Osteoblast (primary cell): ENCODE data around the gene GSDMA. TPM values are rescaled to one million over a fixed set of nuclear protein-coding genes. Genes with fewer than 3 reads are reported as not detected.
"Not testable (repeated sequence)": the region's sequence is repeated elsewhere in the genome, so short reads cannot be mapped to it uniquely, and the experiment has no call there.

Experiments
- DNase-seq: peaks from one replicate; pipeline ENCODE4 v3.0.0; 2011; ENCODE audit warnings: low spot score, mixed read lengths; ENCODE audit not compliant: insufficient read length; ENCODE audit errors: missing footprints
- H2AFZ ChIP-seq: 2 replicates; pipeline ENCODE4 v1.6.0; 2011; ENCODE audit warnings: mild to moderate bottlenecking, low read length
- H3K27ac ChIP-seq: 2 replicates; pipeline ENCODE4 v1.5.1; 2011; ENCODE audit warnings: mild to moderate bottlenecking, low read depth, low read length, moderate library complexity
- H3K27me3 ChIP-seq: 2 replicates; pipeline ENCODE4 v1.6.0; 2012; ENCODE audit warnings: mild to moderate bottlenecking, control low read depth, inconsistent platforms, low read length, moderate library complexity; ENCODE audit not compliant: insufficient read depth
- H3K36me3 ChIP-seq: 2 replicates; pipeline ENCODE4 v1.5.1; 2011; ENCODE audit warnings: mild to moderate bottlenecking, low read length, control low read depth, moderate library complexity; ENCODE audit not compliant: insufficient read depth
- H3K4me1 ChIP-seq: 2 replicates; pipeline ENCODE4 v1.5.1; 2011; ENCODE audit warnings: mild to moderate bottlenecking, low read length, control low read depth, moderate library complexity; ENCODE audit not compliant: insufficient read depth
- H3K4me2 ChIP-seq: 2 replicates; pipeline ENCODE4 v1.6.0; 2011; ENCODE audit warnings: mild to moderate bottlenecking, low read length; ENCODE audit not compliant: insufficient read depth
- H3K4me3 ChIP-seq: fragments of 200-600 bp; sonication (generic); 3 replicates; pipeline ENCODE4 v1.5.1; 2012; ENCODE audit warnings: mild to moderate bottlenecking, low read length, inconsistent platforms; ENCODE audit not compliant: insufficient read depth
- H3K79me2 ChIP-seq: 2 replicates; pipeline ENCODE4 v1.6.0; 2012; ENCODE audit warnings: mild to moderate bottlenecking, low read length, control low read depth, inconsistent platforms; ENCODE audit not compliant: insufficient read depth
- H3K9me3 ChIP-seq: 2 replicates; pipeline ENCODE4 v1.5.1; 2011; ENCODE audit warnings: low read depth, low read length, control low read depth
- H4K20me1 ChIP-seq: 2 replicates; pipeline ENCODE4 v1.6.0; 2012; ENCODE audit warnings: mild to moderate bottlenecking, low read length, control low read depth; ENCODE audit not compliant: insufficient read depth
- total RNA-seq: library from RNA; depleted of rRNA; stranded (reverse); fragments of >200 nt; gene quantifications from 2 replicates; pipeline ENCODE4 v1.2.3, GENCODE V29; 2012
- TF ChIP-seq, protein P1 (sequence below): IDR thresholded peaks from 2 replicates; pipeline ENCODE4 v1.5.1; 2011; ENCODE audit warnings: mild to moderate bottlenecking, low read depth, low read length, moderate library complexity; ENCODE audit errors: extremely low read depth

GSDMA gene
- total RNA-seq, 1 donor, result under 0.01 TPM

DNA sequence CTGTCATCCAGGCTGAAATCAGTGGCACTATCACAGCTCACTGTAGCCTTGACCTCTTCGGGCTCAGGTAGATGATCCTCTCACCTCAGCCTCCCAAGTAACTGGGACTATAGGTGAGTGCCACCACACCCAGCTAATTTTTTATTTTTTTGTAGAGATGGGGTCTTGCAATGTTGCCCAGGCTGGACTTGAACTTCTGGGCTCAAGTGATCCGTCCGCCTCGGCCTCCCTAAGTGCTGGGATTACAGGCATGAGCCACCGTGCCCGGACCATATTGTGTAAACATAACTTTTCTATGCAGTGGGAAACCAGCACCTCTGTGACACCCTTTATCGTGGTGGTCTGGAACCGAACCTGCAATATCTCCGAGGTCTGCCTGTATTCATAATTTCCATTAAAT lies 41.3 kb downstream of the GSDMA start:
- no peaks in the 10 kb centered on the region for H3K27me3 ChIP-seq
- no peaks in the 10 kb centered on the region for H3K36me3 ChIP-seq
- DNase-seq, result no peak
- H2AFZ ChIP-seq, result no peak overlapping the region
- no peak overlapping the region for H3K4me3 ChIP-seq
- no peaks in the 10 kb centered on the region for H4K20me1 ChIP-seq
- no peak overlapping the region for H3K27ac ChIP-seq
- no peaks in the 10 kb centered on the region for H3K4me1 ChIP-seq
- no peaks in the 10 kb centered on the region for H3K79me2 ChIP-seq
- no peaks in the 10 kb centered on the region for H3K9me3 ChIP-seq
- TF ChIP-seq, protein P1, sequence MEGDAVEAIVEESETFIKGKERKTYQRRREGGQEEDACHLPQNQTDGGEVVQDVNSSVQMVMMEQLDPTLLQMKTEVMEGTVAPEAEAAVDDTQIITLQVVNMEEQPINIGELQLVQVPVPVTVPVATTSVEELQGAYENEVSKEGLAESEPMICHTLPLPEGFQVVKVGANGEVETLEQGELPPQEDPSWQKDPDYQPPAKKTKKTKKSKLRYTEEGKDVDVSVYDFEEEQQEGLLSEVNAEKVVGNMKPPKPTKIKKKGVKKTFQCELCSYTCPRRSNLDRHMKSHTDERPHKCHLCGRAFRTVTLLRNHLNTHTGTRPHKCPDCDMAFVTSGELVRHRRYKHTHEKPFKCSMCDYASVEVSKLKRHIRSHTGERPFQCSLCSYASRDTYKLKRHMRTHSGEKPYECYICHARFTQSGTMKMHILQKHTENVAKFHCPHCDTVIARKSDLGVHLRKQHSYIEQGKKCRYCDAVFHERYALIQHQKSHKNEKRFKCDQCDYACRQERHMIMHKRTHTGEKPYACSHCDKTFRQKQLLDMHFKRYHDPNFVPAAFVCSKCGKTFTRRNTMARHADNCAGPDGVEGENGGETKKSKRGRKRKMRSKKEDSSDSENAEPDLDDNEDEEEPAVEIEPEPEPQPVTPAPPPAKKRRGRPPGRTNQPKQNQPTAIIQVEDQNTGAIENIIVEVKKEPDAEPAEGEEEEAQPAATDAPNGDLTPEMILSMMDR, result no peak
- H3K4me2 ChIP-seq, result no peak overlapping the region

DNA sequence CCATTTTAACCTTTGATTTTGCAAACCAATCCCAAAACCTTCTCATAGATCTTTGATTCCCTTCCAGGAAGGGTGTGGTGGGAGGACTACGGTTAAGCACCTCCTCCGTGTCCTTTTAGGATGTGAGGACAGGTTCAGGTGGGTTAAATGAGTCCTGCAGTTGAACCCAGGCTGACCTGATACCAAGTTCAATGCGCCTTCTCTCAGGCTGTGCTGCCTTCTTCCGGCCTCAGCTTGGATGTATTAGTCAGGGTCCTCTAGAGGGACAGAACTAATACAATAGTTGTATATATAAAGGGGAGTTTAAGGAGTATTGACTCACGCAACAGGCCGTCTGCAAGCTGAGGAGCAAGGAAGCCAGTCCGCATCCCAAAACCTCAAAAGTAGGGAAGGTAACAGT lies 41.9 kb downstream of the GSDMA start:
- Histone ChIP-seq H3K4me1 (no peaks in the 10 kb centered on the region), H3K79me2 (no peaks in the 10 kb centered on the region), H3K4me2 (no peak overlapping the region), H3K4me3 (no peak overlapping the region), H3K27me3 (no peaks in the 10 kb centered on the region), H3K27ac (no peak overlapping the region), H2AFZ (no peak overlapping the region), H4K20me1 (no peaks in the 10 kb centered on the region), H3K36me3 (no peaks in the 10 kb centered on the region), H3K9me3 (no peaks in the 10 kb centered on the region)
- TF ChIP-seq, protein P1, result no peak
- DNase-seq, result no peak

DNA sequence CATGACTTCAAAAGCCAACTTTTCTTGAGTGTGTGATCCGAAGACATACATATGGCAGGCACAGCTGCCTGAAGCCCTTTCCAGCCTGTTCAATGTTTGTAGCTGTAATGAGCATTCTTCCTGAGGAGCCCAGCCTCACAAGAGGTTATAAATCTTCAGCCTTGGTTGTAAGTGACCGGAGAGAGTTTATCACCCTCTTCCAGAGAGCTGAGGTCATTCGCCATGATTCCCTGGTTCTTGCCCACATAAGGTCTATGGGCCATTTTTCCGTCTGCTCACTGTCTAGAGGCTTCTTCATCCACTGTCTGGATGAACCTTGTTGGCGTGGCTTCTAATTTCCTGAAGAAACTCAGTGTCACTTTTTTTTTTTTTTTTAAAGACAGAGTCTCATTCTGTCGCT lies 42.7 kb downstream of the GSDMA start:
- Histone ChIP-seq H4K20me1 (no peaks in the 10 kb centered on the region), H3K4me1 (no peaks in the 10 kb centered on the region), H2AFZ (no peak overlapping the region), H3K4me3 (no peak overlapping the region), H3K79me2 (no peaks in the 10 kb centered on the region), H3K4me2 (no peak overlapping the region), H3K27ac (no peak overlapping the region), H3K27me3 (no peaks in the 10 kb centered on the region), H3K36me3 (no peaks in the 10 kb centered on the region), H3K9me3 (no peaks in the 10 kb centered on the region)
- TF ChIP-seq, protein P1, result no peak
- DNase-seq, result no peak

DNA sequence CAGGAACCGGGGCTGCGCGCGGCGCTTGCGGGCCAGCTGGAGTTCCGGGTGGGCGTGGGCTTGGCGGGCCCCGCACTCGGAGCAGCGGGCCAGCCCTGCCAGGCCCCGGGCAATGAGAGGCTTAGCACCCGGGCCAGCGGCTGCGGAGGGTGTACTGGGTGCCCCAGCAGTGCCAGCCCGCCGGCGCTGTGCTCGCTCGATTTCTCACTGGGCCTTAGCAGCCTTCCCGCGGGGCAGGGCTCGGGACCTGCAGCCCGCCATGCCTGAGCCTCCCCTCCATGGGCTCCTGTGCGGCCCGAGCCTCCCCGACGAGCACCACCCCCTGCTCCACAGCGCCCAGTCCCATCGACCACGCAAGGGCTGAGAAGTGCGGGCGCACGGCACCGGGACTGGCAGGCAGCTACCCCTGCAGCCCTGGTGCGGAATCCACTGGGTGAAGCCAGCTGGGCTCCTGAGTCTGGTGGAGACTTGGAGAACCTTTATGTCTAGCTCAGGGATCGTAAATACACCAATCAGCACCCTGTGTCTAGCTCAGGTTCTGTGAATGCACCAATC lies 48.2 kb downstream of the GSDMA start:
- not testable (repeated sequence) for H3K36me3 ChIP-seq, H4K20me1 ChIP-seq, H3K4me2 ChIP-seq, H3K27me3 ChIP-seq, H3K4me1 ChIP-seq, H3K79me2 ChIP-seq, H3K4me3 ChIP-seq, H3K27ac ChIP-seq, DNase-seq, H3K9me3 ChIP-seq, H2AFZ ChIP-seq

DNA sequence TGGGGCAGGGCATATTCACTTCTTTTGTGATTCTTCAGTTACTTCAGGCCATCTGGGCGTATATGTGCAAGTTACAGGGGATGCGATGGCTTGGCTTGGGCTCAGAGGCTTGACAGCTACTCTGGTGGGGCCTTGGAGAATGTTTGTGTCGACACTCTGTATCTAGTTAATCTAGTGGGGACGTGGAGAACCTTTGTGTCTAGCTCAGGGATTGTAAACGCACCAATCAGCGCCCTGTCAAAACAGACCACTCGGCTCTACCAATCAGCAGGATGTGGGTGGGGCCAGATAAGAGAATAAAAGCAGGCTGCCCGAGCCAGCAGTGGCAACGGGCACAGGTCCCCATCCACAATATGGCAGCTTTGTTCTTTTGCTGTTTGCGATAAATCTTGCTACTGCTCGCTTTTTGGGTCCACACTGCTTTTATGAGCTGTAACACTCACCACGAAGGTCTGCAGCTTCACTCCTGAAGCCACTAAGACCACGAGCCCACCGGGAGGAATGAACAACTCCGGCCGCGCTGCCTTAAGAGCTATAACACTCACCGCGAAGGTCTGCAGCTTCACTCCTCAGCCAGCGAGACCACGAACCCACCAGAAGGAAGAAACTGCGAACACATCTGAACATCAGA lies 49.3 kb downstream of the GSDMA start:
- not testable (repeated sequence) for DNase-seq, H3K27ac ChIP-seq, H3K4me3 ChIP-seq, H3K79me2 ChIP-seq, H3K4me2 ChIP-seq, H3K27me3 ChIP-seq, H2AFZ ChIP-seq, H3K9me3 ChIP-seq, H3K4me1 ChIP-seq, H3K36me3 ChIP-seq, H4K20me1 ChIP-seq
